IPS-NIHi7 (cell line): ENCODE results near the gene NDUFV2.
"Not testable (repeated sequence)": the region's sequence is repeated elsewhere in the genome, so short reads cannot be mapped to it uniquely, and the experiment has no call there.

Source experiments
- DNase-seq: peaks from one replicate; pipeline ENCODE4 v3.0.0; 2012; ENCODE audit warnings: mixed read lengths; ENCODE audit errors: extremely low spot score

NDUFV2 gene

DNA sequence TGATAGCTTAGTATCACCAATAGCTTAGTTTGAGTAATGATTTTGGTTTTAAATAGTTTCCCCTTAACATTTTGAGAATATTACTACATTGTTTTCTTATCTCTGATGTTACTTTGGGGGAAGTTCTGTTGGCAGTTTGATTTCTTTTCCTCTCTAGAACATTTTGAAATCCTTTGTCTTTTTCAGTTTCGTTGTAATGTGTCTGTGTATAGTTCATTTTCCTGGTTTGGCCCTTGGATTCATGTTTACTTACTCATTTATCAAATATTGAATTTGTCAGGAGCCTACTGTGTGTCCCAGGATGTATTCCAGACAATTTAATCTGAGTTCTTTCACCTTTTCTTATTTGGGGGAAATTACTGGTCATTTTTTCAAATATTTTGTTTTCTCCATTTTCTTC is 50.8 kb downstream of the NDUFV2 start:
- no peak for DNase-seq

DNA sequence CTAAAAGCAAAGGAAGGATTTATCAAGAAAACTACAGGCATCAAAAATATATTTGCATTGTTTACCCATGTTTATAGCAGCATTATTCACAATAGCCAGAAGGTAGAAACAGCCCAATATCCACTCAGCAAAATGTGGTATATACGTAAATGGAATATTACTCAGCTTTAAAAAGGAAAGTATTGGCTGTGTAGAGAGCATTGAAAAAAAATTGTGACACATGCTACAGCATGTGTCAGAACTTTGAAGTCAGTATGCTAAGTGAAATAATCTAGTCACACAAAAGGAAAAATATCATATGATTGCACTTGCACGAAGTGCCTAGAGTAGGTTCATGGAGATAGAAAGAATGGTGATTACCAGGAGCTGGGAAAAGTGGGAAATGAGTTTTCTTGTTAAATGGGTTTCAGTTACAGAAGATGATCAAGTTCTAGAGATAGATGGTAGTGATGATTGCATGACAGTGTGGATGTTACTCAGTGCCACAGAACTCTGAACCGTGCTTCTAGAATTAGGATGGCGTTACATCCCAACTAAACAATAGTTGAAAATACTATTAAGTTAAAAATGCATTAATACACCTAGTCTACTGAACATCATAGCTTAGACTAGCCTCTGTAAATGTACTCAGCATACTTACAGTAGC is 54.2 kb downstream of the NDUFV2 start:
- DNase-seq: no peak

DNA sequence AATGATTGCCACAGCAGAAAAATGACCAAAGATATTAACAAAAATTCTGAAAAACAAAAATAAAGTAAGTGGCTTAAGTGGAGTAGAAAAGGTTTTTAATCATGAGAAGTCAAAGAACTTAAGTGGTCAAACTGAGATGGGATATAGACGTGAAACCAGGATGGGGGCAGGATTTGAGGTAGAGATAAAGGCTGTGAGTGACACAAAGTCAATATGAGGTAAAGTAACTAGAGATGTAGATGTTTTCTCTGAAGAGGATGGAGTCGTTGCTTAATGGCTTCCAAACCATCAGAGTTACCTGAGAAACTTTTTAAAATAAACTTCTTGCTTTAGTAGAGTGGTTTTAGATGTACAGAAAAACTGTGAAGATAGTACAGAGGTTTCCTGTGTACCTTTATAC is 55.3 kb downstream of the NDUFV2 start:
- DNase-seq: no peak

DNA sequence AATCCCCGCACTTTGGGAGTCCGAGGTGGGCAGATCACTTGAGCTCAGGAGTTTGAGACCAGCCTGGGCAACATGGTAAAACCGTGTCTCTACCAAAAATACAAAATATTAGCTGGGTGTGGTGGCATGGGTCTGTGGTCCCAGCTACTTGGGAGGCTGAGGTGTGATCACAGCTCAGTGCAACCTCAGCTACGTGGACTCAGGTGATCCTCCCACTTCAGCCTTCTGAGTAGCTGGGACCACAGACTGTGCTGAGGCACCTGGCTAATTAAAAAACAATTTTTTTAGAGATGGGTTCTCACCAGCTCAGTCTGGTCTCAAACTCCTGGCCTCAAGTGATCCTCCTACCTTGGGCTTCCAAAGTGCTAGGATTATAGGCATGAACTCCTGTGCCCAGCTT is 57.5 kb downstream of the NDUFV2 start:
- no peak for DNase-seq

DNA sequence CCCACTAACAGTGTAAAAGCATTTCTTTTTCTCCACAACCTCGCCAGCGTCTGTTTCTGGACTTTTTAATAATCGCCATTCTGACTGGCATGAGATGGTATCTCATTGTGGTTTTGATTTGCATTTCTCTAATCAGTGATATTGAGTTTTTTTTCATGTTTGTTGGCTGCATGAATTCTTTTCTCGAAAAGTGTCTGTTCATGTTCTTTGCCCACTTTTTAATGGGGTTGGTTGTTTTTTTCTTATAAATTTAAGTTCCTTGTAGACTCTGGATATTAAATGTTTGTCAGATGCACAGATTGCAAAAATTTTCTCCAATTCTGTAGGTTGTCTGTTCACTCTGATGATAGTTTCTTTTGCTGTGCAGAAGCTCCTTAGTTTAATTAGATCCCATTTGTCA is 60.2 kb downstream of the NDUFV2 start:
- DNase-seq: not testable (repeated sequence)

DNA sequence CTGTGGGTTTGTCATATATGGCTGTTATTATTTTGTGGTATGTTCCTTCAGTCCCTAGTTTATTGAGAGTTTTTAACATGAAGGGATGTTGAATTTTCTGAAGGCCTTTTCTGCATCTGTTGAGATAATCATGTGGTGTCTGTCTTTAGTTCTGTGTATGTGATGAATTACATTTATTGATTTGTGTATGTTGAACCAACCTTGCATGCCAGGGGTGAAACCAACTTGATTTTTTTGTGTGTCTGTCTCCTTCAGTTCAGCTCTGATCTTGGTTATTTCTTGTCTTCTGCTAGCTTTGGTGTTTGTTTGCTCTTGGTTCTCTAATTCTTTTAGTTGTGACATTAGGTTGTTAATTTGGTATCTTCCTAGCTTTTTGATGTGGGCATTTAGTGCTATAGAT is 61.6 kb downstream of the NDUFV2 start:
- DNase-seq: not testable (repeated sequence)

DNA sequence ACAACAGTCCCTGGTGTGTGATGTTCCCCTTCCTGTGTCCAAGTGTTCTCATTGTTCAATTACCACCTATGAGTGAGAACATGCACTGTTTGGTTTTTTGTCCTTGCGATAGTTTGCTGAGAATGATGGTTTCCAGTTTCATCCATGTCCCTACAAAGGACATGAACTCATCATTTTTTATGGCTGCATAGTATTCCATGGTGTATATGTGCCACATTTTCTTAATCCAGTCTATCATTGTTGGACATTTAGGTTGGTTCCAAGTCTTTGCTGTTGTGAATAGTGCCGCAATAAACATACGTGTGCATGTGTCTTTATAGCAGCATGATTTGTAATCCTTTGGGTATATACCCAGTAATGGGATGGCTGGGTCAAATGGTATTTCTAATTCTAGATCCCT is 63.4 kb downstream of the NDUFV2 start:
- not testable (repeated sequence) for DNase-seq

DNA sequence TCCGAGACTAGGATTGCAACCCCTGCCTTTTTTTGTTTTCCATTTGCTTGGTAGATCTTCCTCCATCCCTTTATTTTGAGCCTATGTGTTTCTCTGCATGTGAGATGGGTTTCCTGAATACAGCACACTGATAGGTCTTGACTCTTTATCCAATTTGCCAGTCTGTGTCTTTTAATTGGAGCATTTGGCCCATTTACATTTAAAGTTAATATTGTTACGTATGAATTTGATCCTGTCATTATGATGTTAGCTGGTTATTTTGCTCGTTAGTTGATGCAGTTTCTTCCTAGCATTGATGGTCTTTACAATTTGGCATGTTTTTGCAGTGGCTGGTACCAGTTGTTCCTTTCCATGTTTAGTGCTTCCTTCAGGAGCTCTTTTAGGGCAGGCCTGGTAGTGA is 67.0 kb downstream of the NDUFV2 start:
- DNase-seq: not testable (repeated sequence)

DNA sequence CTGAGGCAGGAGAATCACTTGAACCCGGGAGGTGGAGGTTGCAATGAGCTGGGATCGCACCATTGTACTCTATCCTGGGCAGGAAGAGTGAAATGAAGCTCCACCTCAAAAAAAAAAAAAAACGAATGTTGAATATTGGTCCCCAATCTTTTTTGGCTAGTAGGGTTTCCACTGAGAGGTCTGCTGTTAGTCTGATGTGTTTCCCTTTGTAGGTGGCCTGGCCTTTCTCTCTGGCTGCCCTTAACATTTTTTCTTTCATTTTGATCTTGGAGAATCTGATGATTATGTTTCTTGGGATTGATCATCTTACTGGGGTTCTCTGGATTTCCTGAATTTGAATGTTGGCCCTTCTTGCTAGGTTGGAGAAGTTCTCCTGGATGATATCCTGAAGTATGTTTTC is 69.4 kb downstream of the NDUFV2 start:
- DNase-seq: not testable (repeated sequence)

DNA sequence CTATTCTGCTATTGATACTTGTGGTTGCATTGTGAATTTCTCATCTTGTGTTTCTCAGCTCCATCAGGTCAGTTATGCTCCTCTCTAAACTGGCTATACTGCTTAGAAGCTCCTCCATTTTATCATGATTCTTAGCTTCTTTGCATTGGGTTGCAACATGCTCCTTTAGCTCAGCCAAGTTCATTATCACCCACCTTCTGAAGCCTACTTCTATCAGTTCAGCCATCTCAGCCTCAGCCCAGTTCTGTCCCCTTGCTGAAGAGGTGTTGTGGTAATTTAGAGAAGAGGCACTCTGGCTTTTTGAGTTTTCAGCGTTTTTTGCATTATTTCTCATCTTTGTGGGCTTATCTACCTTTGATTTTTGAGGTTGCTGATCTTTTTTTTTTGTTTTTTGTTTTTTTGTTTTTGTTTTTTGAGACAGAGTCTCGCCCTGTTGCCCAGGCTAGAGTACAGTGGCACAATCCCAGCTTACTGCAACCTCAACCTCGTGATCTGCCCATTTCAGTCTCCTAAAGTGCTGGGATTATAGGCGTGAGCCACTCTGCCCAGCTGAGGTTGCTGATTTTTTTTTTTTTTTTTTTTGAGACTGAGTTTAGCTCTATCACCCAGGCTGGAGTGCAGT is 70.1 kb downstream of the NDUFV2 start:
- no peak for DNase-seq

DNA sequence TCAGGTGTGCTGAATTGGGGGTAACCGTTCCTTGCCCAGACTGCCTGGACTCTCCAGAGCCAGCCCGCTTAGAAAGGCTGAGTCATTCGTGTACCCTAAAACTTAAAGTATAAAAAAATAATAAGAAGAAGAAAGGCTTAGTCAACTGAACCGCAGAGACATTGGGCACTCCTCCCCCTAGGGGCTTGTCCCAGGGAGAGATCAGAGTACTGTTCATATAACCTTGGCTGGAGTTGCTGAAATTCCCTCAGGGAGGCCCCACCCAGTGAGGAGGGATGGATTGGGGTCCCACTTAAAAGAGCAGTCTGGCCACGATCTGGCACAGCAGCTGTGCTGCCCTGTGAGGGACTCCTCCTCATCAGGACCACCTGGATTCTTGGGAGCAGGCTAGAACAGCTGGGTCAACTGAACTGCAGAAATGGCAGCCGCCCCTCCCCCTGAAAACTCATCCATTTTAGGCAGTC is 71.3 kb downstream of the NDUFV2 start:
- peak; percentile 7 for DNase-seq

DNA sequence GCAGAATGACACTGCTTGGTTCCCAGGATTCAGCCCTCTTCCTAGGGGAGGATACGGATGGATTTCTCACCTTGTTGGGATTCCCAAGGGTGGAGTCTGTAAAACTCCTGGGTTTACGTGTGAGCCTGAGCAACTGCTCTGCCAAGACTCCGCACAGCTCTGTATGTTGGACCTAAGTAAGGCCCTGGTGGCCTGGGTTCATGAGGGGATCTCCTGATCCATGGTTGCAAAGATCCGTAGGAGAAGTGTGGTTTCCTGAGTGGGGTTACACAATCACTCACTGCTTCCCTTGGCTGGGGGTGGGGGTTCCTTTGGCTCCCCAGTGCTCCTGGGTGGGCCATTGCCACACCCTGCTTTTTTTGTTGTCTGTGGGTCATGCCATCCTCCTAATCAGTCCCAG is 71.8 kb downstream of the NDUFV2 start:
- DNase-seq: no peak

DNA sequence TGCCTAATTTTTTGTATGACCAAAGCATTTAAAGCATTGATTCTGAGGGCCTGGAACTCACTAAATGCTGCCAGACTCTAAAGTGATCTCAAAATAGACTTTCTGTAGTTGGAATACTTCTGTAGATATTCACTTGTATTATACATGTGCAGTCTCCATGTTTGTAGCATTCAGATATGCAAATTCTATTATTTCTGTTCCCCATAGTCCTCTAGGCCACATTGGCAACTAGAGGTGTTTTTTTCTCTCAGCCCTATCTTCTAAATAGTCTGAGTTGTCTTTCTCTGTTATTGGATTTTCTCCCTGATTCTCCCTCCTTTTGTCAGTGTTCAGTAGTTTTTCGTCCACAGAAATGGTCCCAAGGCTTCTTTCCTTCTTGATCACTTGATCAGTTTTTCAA is 72.6 kb downstream of the NDUFV2 start:
- no peak for DNase-seq

DNA sequence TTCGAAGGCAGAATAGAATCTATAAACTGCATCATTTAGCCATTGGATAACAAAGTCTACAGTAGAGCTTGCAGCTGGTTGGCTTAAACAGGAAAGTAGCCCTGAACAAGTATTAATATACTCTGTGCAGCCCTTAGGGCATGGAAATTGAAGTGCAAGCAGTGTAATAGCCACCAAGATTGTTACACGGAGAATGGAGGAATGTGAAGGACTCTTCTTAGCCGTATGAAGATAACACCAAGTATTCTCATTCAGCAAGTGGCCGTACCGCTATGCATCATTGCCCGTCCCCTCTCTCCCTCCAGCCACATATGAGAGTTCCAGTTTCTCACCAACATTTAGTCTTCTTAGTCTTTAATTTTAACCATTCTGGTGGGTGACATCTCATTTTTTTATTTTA is 74.5 kb downstream of the NDUFV2 start:
- DNase-seq: no peak

DNA sequence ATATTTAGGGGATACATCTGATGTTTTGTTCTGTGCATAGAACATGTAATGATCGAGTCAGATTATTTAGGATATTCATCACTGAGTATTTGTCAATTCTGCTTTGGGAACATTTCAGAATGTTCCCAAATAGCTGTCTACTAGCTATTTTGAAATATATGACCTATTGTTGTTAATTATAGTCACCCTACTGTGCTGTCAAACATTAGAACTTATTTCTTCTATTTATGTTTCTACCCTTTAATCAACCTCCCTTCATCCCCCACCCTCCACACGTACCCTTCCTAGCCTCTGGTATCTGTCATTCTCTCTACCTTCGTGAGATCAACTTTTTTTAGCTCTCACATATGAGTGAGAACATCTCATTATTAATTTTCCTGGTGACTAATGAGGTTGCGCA is 75.0 kb downstream of the NDUFV2 start:
- DNase-seq: no peak

DNA sequence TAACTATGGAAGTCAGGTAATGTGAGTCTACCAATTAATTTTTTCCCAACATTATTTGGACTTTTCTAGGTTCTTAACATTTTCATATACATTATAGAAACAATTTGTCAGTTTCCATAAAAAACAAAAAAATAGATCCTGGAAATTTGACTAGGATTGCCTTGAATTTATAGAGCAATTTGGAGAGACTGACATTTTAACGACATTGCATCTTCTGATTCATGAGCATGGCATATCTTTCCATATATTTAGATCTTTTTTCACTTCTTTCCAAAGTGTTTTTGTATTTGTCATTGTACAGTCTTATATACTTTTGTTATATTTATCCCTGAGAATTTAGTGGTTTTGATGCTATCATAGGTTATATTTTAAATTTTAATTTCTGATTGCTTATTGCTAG is 76.1 kb downstream of the NDUFV2 start:
- no peak for DNase-seq

DNA sequence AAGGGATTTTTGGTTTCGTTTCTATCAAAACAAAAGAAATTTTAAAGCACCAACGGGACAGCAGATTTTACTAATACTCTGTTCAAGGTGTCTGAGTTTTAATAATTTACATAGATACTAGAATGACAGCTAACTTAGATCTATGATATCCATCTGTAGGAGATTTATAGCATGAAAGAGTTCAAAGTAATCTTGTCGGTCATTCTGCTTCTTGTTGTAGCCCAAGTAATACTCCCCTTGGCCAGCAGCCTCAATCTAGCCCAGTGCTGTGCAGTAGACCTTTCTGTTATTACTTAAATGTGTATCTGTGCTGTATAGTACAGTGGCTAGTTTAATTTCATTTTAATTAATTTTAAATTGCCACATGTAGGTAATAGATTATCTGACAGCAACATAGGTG is 78.8 kb downstream of the NDUFV2 start:
- no peak for DNase-seq

DNA sequence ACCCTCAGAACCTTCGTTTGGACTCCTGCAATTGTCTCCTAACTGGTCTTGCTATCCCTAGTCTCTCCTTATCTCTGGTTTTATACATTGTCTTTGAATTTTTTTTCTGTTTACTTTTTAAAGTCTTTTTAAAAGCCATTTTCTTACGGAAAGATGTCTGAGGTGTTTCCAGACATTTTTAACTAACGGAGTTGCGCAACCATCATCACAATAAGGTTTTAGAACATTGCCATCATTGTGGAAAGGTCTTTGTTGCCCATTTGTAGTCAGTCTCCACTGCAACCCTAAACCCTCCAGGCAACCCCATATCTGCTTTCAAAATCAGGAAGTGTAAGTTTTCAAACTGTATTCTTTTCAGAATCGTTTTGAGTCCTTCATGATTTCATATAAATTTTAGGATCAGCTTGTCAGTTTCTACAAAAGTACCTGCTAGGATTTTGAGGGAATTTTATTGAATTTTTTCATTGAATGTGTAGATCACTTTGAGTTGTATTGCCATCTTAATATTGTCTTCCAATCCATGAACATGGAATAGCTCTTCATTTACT is 80.4 kb downstream of the NDUFV2 start:
- DNase-seq: no peak
